Immature natural killer cell (primary cell): ENCODE results near the gene CACNA1D. TPM values are rescaled to one million over a fixed set of nuclear protein-coding genes. Genes with fewer than 3 reads are reported as not detected.

Experiments used
- DNase-seq, 3 donors: peaks; one replicate each; pipeline ENCODE4 v3.0.0; 2022; ENCODE audit warnings: mixed read lengths in 1 of 3
- H3K27ac Mint-ChIP-seq, 6 donors: one replicate each; pipeline ENCODE4 v1.8.0; 2020; ENCODE audit warnings: mixed read lengths in 6 of 6, mild to moderate bottlenecking in 5 of 6, inconsistent platforms in 4 of 6, moderate library complexity in 3 of 6
- H3K27me3 Mint-ChIP-seq, 3 donors: one replicate each; pipeline ENCODE4 v1.8.0; 2020 to 2021; ENCODE audit warnings: low read depth in 3 of 3, mild to moderate bottlenecking in 3 of 3, mixed read lengths in 3 of 3, moderate library complexity in 3 of 3, inconsistent platforms in 1 of 3
- H3K36me3 Mint-ChIP-seq, 3 donors: one replicate each; pipeline ENCODE4 v1.8.0; 2020; ENCODE audit warnings: mixed read lengths in 3 of 3, inconsistent platforms in 2 of 3, mild to moderate bottlenecking in 2 of 3
- H3K4me1 Mint-ChIP-seq, 2 donors: one replicate each; pipeline ENCODE4 v1.8.0; 2020; ENCODE audit warnings: inconsistent platforms in 2 of 2, mild to moderate bottlenecking in 2 of 2, mixed read lengths in 2 of 2, moderate library complexity in 1 of 2
- H3K4me3 Mint-ChIP-seq, 5 donors: one replicate each; pipeline ENCODE4 v1.8.0; 2020; ENCODE audit warnings: mild to moderate bottlenecking in 5 of 5, mixed read lengths in 5 of 5, inconsistent platforms in 3 of 5, moderate library complexity in 3 of 5
- H3K9me3 Mint-ChIP-seq, 6 donors: one replicate each; pipeline ENCODE4 v1.8.0; 2020; ENCODE audit warnings: mild to moderate bottlenecking in 6 of 6, mixed read lengths in 6 of 6, inconsistent platforms in 4 of 6, moderate library complexity in 3 of 6
- polyA plus RNA-seq, 3 donors: library from polyadenylated mRNA; unstranded; fragments of 300-500 nt; fragmentation: Illumina TruSeq; gene quantifications; one replicate each; pipeline ENCODE4 v1.2.3, GENCODE V29; 2021

Gene CACNA1D
- polyA plus RNA-seq, 3 donors from 2014 or later: not detected

DNA sequence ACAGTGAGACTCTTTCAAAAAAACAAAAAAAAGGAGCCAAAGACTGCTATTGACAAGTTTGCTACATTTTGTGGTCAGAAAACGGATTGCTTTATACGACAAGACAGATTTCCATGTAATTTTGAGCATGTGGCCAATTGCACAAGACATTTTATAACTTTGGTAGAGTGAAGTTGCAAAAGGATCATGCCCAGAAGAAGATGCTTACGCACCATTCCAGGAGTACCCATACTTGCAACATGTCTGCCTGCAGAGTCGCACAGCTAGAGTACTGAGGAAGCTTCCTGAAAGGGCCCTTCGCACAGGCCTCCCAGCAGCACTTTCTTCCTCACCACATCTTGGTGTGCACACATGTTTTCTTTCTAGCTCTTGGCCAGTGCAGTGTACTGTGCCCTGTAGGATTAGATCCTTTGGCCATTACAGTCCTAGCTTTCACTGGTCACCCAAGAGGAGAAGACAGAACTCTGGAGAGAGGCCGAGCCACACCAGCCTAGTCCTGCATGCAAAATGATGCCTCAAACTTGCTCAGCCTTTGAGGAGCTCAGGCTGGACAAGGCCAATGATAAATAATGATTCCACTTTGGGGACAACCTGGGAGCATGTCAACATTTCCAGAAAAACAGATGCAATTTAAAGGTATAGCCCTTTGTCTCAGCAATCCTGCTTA, 340.2 kb downstream of the CACNA1D start:
- H3K27ac Mint-ChIP-seq: no peak overlapping the region
- H3K36me3 Mint-ChIP-seq: no peaks in the 10 kb centered on the region
- no peak overlapping the region for H3K4me3 Mint-ChIP-seq
- no peak for DNase-seq
- peaks cover 2% of the 10 kb centered on the region in 3 donors for H3K27me3 Mint-ChIP-seq
- peaks cover 1 to 5% of the 10 kb centered on the region in 2 donors for H3K4me1 Mint-ChIP-seq
- no peaks in the 10 kb centered on the region for H3K9me3 Mint-ChIP-seq

DNA sequence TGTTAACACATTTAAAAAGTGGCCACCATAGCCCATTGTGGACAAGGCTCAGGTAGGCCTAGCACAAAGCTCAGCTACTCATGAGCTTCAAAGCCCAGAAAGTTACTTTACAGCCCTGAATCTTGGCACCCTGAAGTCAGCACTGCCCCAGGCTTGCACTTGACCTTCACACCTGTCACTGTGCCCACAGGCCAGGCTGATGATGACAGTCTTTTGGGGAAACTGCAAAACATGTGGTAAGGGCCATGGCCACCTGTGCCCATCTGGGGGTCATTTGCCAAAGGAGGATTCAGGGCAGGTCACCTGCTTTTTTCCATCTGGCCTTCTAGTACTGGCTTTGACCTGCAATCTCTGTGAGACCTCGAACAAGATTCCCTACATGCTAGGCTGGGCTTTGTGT, 340.8 kb downstream of the CACNA1D start:
- H3K4me3 Mint-ChIP-seq: no peak overlapping the region
- H3K36me3 Mint-ChIP-seq: no peaks in the 10 kb centered on the region
- peaks cover 2% of the 10 kb centered on the region in 3 donors for H3K27me3 Mint-ChIP-seq
- no peak overlapping the region for H3K27ac Mint-ChIP-seq
- no peak for DNase-seq
- H3K4me1 Mint-ChIP-seq: peaks cover 1 to 5% of the 10 kb centered on the region in 2 donors
- no peaks in the 10 kb centered on the region for H3K9me3 Mint-ChIP-seq

DNA sequence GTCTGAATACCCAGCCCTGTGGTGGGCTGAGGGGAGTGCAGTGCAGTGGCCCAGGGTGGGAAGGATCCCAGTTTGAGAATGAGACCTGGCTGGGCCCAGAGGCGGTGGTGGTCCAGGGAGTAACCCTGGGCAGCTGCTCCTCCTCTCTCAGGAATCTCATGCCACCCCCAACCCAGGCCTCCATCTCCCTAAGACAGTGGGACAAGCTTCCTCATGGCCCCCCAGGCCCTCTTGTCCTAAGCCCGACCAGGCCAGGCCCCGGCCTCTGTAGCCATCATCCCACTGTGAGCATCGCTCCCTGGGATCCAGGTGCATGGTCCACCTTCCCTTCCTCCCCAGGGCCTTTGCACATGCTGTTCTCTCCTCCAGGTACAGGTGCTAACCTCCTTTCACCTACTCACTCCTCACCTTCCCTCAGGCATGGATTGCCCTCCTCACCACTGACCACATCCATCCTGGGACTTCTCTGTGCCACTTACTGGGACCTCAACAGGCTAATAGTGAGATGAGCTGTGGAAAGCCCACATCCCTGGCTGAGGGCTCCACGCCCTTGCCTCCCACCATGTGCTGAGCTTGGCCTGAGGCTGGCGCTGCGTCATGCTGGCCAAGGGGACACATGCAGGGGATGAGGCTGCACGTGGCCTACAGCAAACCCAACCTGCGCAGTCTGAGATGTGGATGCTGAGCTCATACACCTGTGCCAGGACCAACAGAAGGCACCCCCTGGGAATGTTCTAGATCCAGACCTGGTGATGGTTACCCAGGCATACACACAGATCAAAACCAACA, 341.9 kb downstream of the CACNA1D start:
- Mint-ChIP-seq H3K27me3 (peaks cover 2% of the 10 kb centered on the region in 3 donors), H3K4me1 (peaks cover 1 to 5% of the 10 kb centered on the region in 2 donors), H3K9me3 (no peaks in the 10 kb centered on the region), H3K4me3 (no peak overlapping the region), H3K36me3 (no peaks in the 10 kb centered on the region), H3K27ac (no peak overlapping the region)
- DNase-seq: no peak

DNA sequence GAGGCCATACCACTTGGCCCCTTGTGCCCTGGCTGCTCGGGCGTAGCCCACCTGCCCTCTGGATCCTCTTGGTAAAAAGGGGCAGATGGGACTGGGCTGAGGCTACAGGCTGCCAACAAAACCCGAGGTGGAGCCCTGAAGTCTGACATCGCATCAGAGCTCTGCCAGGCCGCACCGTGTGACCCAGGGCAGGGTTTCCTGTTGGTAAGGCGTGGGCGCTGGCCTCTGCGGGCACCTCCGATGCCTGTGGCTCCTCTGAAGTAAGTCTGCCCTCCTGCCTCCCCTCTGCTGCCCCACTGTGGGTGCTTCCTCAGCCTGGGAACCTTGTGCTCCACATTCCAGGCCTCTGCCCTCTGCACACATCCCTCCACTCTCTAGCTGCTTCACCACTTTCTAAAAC, 342.9 kb downstream of the CACNA1D start:
- Mint-ChIP-seq H3K36me3 (no peaks in the 10 kb centered on the region), H3K9me3 (no peaks in the 10 kb centered on the region), H3K4me3 (no peak overlapping the region), H3K4me1 (peaks cover 1 to 5% of the 10 kb centered on the region in 2 donors), H3K27me3 (peaks cover 2% of the 10 kb centered on the region in 3 donors), H3K27ac (no peak overlapping the region)
- no peak for DNase-seq

DNA sequence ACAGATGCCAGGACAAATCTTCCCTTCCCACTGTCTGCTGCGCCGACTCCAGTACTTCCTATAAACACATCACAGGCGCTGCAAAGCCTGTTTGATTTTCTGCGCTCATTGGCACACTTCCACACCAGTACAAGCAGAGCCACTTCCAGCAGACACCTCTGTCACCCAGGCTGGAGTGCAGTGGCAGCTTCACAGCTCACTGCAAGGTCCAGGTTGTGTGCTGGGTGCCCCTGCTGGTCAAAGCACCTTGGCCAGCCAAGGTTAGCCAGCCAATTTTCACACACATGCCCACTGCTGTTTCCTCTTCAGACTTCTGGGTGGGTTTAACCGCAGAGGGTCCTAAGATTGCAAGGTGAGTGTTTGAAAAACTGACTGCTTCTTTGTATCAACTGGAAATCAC, 346.9 kb downstream of the CACNA1D start:
- H3K36me3 Mint-ChIP-seq: no peaks in the 10 kb centered on the region
- no peak for DNase-seq
- H3K9me3 Mint-ChIP-seq: no peaks in the 10 kb centered on the region
- H3K4me3 Mint-ChIP-seq: no peak overlapping the region
- no peak overlapping the region for H3K27ac Mint-ChIP-seq
- peaks cover 0 to 7% of the 10 kb centered on the region in 2 donors for H3K4me1 Mint-ChIP-seq
- peaks cover 2 to 16% (median 5%) of the 10 kb centered on the region in 3 donors for H3K27me3 Mint-ChIP-seq

DNA sequence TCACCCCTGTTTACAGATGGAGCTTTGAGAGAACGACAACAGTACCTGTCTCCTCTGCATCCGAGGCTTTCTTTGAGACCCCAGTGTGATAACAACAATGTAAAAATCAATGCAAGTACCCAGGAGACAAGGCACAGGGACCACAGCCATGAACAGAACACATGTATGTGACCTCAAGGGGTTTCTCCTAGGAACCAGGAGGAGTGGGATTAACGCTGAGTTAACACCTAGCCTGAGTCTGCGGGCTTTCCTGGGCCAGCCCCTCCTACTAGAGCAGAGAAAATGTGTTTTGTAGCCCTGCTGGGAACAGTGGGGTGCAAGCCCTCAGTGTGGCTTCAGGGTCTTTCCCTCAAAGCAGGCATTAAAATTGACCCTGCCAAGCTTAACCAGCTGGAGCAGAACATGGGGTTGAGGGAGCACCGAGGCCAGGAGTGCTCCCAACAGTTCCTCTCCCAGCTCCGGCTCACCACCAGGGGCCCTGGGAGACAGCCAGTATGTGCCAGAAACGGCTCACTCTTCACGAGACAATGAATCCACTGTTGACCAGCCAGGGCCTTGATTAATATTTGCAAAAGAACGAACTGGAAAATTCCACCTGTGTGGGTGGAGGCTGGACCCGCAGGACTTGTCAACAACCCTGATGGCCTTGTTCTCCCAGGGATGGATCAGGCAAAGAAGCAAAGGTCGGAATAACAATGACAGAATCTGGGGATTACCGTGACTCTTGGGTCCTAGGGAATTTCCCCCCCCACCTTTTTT, 348.2 kb downstream of the CACNA1D start:
- Mint-ChIP-seq H3K9me3 (no peaks in the 10 kb centered on the region), H3K27ac (no peak overlapping the region), H3K4me3 (no peak overlapping the region), H3K36me3 (no peaks in the 10 kb centered on the region), H3K27me3 (peaks cover 6 to 26% (median 10%) of the 10 kb centered on the region in 3 donors), H3K4me1 (peaks cover 6 to 13% of the 10 kb centered on the region in 2 donors)
- DNase-seq: no peak

DNA sequence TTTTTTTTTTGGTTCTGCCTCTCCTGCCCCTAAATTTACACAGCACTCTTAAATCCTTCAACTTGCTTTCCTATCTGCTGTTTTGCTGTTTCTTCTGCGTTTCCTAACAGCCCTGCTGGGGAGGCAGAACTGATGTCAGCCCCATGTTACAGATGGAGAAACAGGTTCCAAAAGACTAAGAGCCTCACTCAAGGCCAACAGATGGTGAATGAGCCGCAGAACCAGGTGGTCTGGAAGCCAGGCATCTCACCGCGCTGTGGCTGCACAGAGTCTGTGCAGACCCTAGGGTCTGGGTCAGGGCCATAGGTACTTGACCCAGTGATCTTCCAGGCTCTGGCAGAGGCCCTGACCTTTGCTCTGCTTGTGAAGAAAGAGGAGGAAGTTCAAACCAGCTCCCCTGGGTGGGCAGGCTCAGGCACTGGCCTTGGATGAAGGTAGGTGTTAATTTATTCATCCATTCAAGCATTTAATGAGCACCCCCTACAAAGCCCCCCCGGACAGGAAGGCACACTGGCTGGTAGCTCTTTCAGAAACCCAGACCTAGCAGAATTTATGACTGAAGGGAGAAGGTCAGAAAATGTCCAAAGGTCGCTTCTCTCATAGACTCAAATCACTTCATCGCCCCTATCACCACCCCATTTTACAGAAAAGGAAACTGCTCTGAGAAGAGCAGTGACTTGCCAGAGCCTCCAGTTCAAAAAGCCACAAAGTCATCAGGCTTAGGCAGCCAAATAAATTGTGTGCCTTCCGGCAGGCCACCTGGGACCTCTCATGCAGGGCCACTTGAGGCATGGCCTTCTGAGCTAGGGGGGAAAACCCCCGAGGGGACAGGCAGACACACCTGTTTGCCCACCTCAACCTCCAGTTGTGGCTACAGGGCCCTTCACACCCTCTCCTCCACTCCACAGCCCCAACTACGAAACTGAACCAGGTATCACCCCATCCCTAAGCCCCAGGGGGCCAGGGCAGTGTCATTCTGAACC, 349.1 kb downstream of the CACNA1D start:
- H3K36me3 Mint-ChIP-seq: no peaks in the 10 kb centered on the region
- H3K4me3 Mint-ChIP-seq: no peak overlapping the region
- H3K27me3 Mint-ChIP-seq: peaks cover 4 to 26% (median 9%) of the 10 kb centered on the region in 3 donors
- DNase-seq: no peak
- H3K4me1 Mint-ChIP-seq: peaks cover 6 to 13% of the 10 kb centered on the region in 2 donors
- H3K9me3 Mint-ChIP-seq: no peaks in the 10 kb centered on the region
- H3K27ac Mint-ChIP-seq: no peak overlapping the region

DNA sequence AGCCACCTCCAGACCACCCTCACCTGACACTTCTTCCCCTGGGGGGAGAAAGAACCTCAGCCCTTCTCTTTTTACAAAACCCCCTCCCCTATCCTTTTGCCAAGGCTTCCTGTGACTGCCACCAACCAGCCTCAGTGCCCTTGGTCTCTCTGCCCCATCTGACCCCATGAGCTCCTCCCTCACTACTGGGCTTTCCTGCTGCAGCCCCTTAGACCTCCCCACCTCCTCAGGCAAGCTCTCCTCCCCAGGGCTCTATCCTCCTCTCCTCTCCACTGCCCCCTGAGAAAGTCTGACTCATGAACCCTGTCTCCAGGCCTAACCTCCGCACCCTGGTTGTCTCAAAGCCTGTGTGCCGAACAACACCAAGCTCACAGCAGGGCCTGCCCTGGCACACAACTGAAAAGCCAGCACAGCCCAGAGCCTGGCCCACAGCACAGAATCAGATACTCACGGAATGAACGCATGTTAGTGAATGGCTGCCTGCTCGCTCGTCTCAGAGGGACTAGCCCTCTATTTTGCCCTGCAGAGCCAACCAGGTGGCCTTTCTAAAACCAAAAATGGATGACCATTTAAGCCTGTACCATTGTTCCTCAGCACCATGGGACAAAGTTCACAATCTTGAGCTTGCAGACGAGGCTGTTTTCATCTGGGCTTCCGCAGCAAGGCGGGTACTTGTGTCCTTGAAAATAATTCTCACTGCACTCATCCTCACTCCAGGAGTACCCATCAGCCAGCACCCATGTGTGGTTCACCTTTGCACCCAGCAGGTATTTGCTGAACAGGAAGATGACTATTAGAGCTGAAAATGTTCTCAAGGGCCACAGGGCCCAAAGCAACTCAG, 350.1 kb downstream of the CACNA1D start:
- Mint-ChIP-seq H3K4me1 (peaks cover 6 to 13% of the 10 kb centered on the region in 2 donors), H3K27ac (no peak overlapping the region), H3K4me3 (peak overlapping the region in 1 of 5 donors; percentile 44), H3K36me3 (no peaks in the 10 kb centered on the region), H3K9me3 (no peaks in the 10 kb centered on the region), H3K27me3 (peaks cover 4 to 25% (median 13%) of the 10 kb centered on the region in 3 donors)
- no peak for DNase-seq

DNA sequence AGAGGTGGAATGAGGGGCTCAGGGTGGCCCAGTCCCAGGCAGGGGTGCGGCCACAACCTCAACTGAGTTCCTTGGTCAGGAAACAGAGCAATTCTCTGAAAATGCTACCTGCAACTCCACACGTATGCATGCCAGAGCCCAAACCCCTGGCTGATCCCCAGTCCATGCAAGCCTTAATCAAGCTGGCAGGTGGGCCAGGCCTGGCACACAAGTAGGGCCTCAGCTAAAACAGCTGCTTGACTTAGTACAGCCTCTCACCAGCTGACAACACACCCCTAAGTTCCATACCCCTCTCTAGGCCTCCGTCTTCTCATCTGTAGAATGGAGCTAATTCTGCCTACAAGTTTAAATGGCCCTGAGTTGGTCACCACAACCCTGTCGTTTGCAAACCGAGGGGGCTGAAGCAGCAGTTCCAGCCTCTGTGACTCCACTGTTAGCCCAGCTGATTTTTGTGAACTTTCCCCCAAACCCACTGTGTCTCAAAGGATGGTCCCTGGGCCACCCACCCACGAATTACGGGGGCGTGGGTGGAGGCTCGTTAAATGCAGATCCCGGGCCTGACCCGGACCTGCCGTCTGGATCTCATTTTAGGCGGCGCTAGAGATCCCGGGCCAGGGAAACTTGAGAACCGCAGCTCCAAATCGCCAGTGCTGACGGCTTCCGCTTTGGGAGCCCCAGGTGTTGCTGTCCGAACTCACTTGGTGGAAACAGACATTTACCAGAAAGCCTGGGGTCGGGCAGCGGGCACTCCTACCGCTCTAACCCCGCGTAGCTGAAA, 350.9 kb downstream of the CACNA1D start:
- no peak overlapping the region for H3K27ac Mint-ChIP-seq
- peak overlapping the region in 3 of 5 donors; percentile 15 to 51 (median 39) for H3K4me3 Mint-ChIP-seq
- no peaks in the 10 kb centered on the region for H3K9me3 Mint-ChIP-seq
- H3K4me1 Mint-ChIP-seq: peaks cover 6 to 13% of the 10 kb centered on the region in 2 donors
- peaks cover 4 to 24% (median 13%) of the 10 kb centered on the region in 3 donors for H3K27me3 Mint-ChIP-seq
- no peak for DNase-seq
- no peaks in the 10 kb centered on the region for H3K36me3 Mint-ChIP-seq

DNA sequence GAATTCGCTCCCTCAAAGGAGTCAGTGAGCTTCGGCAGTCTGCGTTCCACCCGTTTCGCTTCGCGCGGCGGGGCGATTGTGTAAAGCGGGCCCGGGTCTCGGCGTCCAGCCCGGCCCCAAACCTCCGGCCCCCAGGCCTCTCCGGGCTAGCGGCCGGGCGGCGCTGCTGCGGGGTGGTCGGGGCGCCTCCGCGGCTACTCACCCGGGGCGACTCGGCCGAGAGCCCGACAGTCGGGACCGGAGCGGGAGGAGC, 351.4 kb downstream of the CACNA1D start:
- Mint-ChIP-seq H3K36me3 (no peaks in the 10 kb centered on the region), H3K27me3 (peaks cover 4 to 24% (median 13%) of the 10 kb centered on the region in 3 donors), H3K9me3 (no peaks in the 10 kb centered on the region), H3K4me3 (peak overlapping the region in 3 of 5 donors; percentile 15 to 51 (median 39)), H3K4me1 (peaks cover 6 to 13% of the 10 kb centered on the region in 2 donors), H3K27ac (no peak overlapping the region)
- DNase-seq: no peak

DNA sequence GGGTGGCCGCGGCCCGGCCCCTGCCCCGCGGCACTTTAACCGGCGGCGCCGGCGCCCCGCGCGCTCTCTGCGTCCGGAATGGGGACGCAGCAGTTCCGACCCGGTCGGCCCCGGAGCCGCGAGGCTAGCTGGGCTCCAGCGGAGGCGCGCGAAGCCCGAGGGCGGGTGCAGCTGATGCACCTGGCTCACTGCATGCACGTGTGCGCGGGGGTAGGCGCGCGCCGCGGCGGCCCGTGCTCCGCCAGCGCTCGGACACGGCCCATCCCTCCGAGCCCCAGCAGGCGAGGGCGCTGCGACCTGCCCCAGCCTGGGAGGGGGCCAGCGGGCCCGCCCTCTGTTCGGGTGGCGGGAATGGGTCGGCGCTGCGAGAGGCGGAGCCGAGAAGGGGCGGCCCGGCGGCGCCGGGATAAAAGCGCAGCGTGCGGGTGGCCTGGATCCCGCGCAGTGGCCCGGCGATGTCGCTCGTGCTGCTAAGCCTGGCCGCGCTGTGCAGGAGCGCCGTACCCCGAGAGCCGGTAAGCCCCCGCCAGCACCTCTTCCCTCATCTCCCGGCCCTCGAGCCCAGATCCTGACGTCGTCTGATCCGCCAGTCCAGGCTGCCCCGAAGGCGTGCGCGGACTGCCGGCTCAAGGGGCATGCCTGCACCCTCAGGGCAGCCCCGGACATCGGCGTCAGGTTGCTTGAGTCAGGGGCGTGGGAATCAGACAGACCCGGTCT, 351.9 kb downstream of the CACNA1D start, which contains the start of the genes CHDH and IL17RB:
CHDH (minus strand) TSS at position 286 of the 717 bp plus-strand sequence. CDS start 22,411 bp downstream, outside the sequence.
IL17RB (plus strand) TSS at position 435 of the 717 bp plus-strand sequence; CDS start at position 456, 21 bp downstream.
- Mint-ChIP-seq H3K27ac (no peak within 1 kb of the TSS), H3K4me3 (peak within 1 kb of the TSS; percentile 38 to 69 (median 61)), H3K36me3 (no peaks in the 10 kb centered on the region), H3K27me3 (peaks cover 5 to 24% (median 13%) of the 10 kb centered on the region in 3 donors), H3K4me1 (peaks cover 6 to 13% of the 10 kb centered on the region in 2 donors), H3K9me3 (no peaks in the 10 kb centered on the region)
- DNase-seq: no peak
